Calu3 (cell line): ENCODE data around the gene HEATR1. TPM values are rescaled to one million over a fixed set of nuclear protein-coding genes. Genes with fewer than 3 reads are reported as not detected.
"Not testable (repeated sequence)": the region's sequence is repeated elsewhere in the genome, so short reads cannot be mapped to it uniquely, and the experiment has no call there.

ENCODE experiments used
- BruUV-seq: library from RNA; stranded (reverse); fragments of 400-500 nt; replicated peaks from 2 replicates; lab custom pipeline; 2021; lab: Mats Ljungman, UMichigan
- CTCF ChIA-PET: fragments of 300-600 bp; sonication (Branson Sonifier 250); formaldehyde crosslinking; loops from one replicate; lab custom pipeline; 2022; ENCODE audit warnings: antibody characterized with exemption; lab: Charles Lee
- DNase-seq: peaks from one replicate; pipeline ENCODE4 v3.0.0; 2022
- H3K27ac Mint-ChIP-seq: one replicate; pipeline ENCODE4 v1.8.0; 2022; ENCODE audit warnings: mixed read lengths; ENCODE audit not compliant: unreplicated experiment
- H3K27me3 Mint-ChIP-seq: one replicate; pipeline ENCODE4 v1.8.0; 2022; ENCODE audit warnings: mixed read lengths; ENCODE audit not compliant: unreplicated experiment
- H3K36me3 Mint-ChIP-seq: one replicate; pipeline ENCODE4 v1.8.0; 2022; ENCODE audit warnings: mild to moderate bottlenecking, moderate library complexity, mixed read lengths; ENCODE audit not compliant: insufficient read depth, unreplicated experiment
- H3K4me1 Mint-ChIP-seq: one replicate; pipeline ENCODE4 v1.8.0; 2022; ENCODE audit warnings: mild to moderate bottlenecking, low read depth, mixed read lengths; ENCODE audit not compliant: unreplicated experiment
- H3K4me3 Mint-ChIP-seq: one replicate; pipeline ENCODE4 v1.8.0; 2022; ENCODE audit warnings: mild to moderate bottlenecking, low read depth, moderate library complexity, mixed read lengths; ENCODE audit not compliant: unreplicated experiment
- H3K9me3 Mint-ChIP-seq: one replicate; pipeline ENCODE4 v1.8.0; 2022; ENCODE audit warnings: low read depth, mixed read lengths; ENCODE audit not compliant: unreplicated experiment
- intact Hi-C: fragments of 100-400 bp; cut with micrococcal nuclease; formaldehyde crosslinking; loops from one replicate; pipeline ENCODE4 v1.10.0; 2022; ENCODE audit not compliant: unreplicated experiment
- total RNA-seq: library from RNA; stranded (reverse); gene quantifications from 2 replicates; pipeline ENCODE4 v1.2.3, GENCODE V29; 2022
- TF ChIP-seq, protein P1 (sequence below): fragments of 200-600 bp; IDR thresholded peaks from one replicate; pipeline ENCODE4 v1.8.0; 2022; ENCODE audit warnings: antibody characterized with exemption; ENCODE audit not compliant: unreplicated experiment

HEATR1 gene
- total RNA-seq, 1 experiment from 2014 or later, result 75.5 TPM

DNA sequence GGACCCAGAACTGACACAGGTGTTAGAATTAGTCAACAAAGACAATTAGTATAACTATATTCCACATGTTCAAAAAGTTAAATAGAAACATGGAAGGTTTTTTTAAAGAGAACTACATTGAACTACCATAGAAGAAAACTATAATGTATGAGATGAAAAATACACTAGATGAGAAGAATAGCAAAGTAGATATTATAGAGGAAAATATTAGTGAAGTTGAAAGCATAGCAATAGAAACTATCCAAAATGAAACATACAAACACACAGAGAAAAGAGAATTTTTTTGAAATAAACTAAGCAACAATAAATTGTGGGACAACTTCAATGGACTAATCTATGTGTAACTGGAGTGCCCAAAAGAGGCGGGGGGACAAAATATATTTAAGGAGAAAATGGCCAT lies 8.0 kb upstream of the HEATR1 start:
- H3K4me1 Mint-ChIP-seq, result no peaks in the 10 kb centered on the region
- CTCF ChIA-PET, result interaction anchor here (0.8 kb wide), 1 partner anchor 70 kb away, joined by 3 read pairs; no protein-coding TSS in a partner anchor
- peaks cover 13% of the 10 kb centered on the region for H3K27me3 Mint-ChIP-seq
- TF ChIP-seq, protein P1, sequence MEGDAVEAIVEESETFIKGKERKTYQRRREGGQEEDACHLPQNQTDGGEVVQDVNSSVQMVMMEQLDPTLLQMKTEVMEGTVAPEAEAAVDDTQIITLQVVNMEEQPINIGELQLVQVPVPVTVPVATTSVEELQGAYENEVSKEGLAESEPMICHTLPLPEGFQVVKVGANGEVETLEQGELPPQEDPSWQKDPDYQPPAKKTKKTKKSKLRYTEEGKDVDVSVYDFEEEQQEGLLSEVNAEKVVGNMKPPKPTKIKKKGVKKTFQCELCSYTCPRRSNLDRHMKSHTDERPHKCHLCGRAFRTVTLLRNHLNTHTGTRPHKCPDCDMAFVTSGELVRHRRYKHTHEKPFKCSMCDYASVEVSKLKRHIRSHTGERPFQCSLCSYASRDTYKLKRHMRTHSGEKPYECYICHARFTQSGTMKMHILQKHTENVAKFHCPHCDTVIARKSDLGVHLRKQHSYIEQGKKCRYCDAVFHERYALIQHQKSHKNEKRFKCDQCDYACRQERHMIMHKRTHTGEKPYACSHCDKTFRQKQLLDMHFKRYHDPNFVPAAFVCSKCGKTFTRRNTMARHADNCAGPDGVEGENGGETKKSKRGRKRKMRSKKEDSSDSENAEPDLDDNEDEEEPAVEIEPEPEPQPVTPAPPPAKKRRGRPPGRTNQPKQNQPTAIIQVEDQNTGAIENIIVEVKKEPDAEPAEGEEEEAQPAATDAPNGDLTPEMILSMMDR, result no peak
- no peaks in the 10 kb centered on the region for H3K9me3 Mint-ChIP-seq
- no TSS peak for BruUV-seq
- intact Hi-C loops, result no loop called here
- H3K27ac Mint-ChIP-seq, result no peak overlapping the region
- no peak for DNase-seq
- H3K4me3 Mint-ChIP-seq, result no peak overlapping the region
- H3K36me3 Mint-ChIP-seq, result no peaks in the 10 kb centered on the region

DNA sequence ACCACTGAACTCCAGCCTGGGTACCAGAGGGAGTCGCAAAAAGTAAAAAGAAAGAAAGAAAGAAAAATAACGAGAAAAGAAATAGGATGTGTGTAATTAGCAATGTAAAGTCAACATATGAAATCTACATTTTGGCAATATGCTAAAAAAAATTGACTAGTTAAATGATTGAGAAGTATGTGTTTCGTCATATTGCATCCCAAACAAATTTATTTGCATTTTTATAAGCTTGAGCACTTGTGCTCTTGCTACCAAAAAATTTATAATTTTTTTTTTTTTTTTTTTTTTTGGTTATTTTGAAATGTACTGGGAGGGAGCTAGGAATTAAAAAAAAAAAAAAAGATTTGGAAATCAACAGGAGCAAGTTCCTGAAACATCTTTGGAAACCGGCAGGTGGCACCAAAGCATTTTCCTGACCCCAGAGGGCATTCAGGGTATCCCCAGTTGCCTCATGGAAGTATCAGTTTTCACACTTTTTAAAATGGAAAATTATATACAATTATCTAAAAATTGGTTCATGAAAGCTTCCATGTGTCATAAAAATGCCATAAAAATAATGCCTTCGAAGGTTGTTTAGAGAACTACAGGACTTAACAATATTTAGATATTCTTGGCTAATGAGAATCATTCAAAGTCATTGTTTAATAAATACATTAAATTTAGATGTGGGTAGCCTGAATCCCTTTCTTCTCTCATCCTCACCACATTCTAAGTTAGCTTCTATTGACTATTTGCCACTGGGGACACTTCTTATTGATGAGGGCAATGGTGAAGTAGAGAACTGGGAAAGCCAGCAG lies 4.8 kb upstream of the HEATR1 start:
- intact Hi-C loops, result loop anchor here (1.0 to 5.0 kb wide), 5 partner anchors 166 to 954 kb away; partner anchors contain the start of gene RYR2

DNA sequence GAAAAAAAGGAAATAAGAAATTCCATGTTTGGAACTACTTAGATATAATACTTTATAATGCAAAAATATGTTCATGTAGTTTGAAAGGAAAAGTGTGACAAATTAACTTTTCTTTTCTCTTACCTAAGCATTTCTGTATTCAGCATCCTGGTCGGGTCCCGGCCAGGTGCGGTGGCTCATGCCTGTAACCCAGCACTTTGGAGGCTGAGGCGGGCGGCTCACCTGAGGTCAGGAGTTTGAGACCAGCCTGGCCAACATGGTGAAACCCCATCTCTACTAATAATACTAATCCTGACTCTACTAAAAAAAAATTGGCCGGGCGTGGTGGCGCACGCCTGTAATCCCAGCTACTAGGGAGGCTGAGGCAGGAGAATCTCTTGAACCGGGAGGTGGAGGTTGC lies 3.3 kb upstream of the HEATR1 start:
- not testable (repeated sequence) for H3K27ac Mint-ChIP-seq, H3K9me3 Mint-ChIP-seq, H3K27me3 Mint-ChIP-seq, BruUV-seq, DNase-seq, H3K4me3 Mint-ChIP-seq, H3K4me1 Mint-ChIP-seq
- intact Hi-C loops, result loop anchor here (5.0 kb wide), 1 partner anchor 435 kb away; the partner anchor contains the start of gene RYR2
- H3K36me3 Mint-ChIP-seq, result peaks cover 28% of the 10 kb centered on the region
- CTCF ChIA-PET, result interaction anchor here (0.5 kb wide), 1 partner anchor 11 kb away, joined by 3 read pairs; no protein-coding TSS in a partner anchor

More for the DNA sequence above, 4.8 kb upstream of the HEATR1 start:
- Mint-ChIP-seq H3K27me3 (no peaks in the 10 kb centered on the region), H3K4me1 (no peaks in the 10 kb centered on the region), H3K9me3 (no peaks in the 10 kb centered on the region), H3K36me3 (peaks cover 16% of the 10 kb centered on the region), H3K27ac (no peak overlapping the region), H3K4me3 (no peak overlapping the region)
- peak; percentile 75 for DNase-seq
- no TSS peak for BruUV-seq
- CTCF ChIA-PET, result interaction anchor here (0.6 to 1.4 kb wide), 11 partner anchors 9 to 1184 kb away, joined by 3 to 12 read pairs (median 4); partner anchors contain the start of gene MTR
- TF ChIP-seq, protein P1, result peak; percentile 55

DNA sequence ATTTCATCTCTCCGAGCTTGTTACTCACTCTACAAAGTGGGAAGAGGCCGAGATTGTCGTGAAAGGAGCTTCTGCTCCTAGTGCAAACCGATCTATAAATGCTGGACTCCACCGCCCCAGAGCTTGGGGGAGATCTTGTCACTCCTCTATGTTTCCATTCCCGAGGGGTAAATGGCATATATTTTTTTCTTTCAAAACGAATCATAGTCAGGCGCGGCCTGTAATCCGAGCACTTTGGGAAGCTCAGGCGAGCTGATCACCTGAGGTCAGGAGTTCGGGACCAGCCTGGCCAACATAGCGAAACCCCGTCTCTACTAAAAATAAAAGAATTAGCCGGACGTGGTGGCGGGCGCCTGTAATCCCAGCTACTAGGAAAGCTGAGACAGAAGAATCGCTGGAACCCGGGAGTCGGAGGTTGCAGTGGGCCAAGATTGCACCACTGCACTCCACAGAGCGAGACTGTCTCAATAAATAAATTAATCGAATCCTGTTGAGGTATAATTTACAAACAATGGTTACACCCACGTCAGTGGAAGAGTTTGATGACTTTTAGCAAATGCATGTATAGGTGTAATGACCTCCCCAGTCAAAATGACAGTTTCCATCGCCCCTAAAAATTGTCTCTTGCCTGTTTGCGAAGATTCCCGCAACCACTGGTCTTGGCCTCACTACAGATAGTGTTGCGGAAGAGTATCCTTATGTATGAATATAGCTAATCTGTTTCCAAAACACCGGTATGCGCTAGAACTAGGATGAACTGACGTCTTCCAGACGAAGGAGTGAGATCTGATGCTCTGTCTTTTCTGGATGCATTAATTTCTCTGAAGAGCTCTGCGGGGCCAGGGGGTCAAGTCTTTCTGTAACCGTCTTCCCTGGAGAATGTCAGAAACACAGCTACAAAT lies 840 bp upstream of the HEATR1 start:
- CTCF ChIA-PET, result interaction anchor here (0.9 to 2.7 kb wide), 3 partner anchors 154 to 781 kb away, joined by 3 to 15 read pairs (median 6); partner anchors contain the start of gene MTR
- TF ChIP-seq, protein P1, result no peak
- Mint-ChIP-seq H3K4me3 (peak overlapping the region; percentile 89), H3K27me3 (no peaks in the 10 kb centered on the region), H3K4me1 (peaks cover 9% of the 10 kb centered on the region), H3K36me3 (peaks cover 43% of the 10 kb centered on the region), H3K9me3 (no peaks in the 10 kb centered on the region), H3K27ac (peak overlapping the region; percentile 91)
- intact Hi-C loops, result loop anchor here (5.0 kb wide), 1 partner anchor 437 kb away; the partner anchor contains the start of gene RYR2
- no peak for DNase-seq
- BruUV-seq, result no TSS peak
